Endometrial microvascular endothelial cells (primary cell): Measurements from ENCODE around the gene TOM1. TPM values are rescaled to one million over a fixed set of nuclear protein-coding genes. Genes with fewer than 3 reads are reported as not detected.

Experiments
- in situ Hi-C: cut with HindIII; loops from 2 replicates; pipeline ENCODE4 v1.10.0; 2017; ENCODE audit warnings: low sequenced_read_pairs, low pct_unique_long_range_greater_than_20kb; ENCODE audit errors: inconsistent ontology term
- total RNA-seq: library from RNA; depleted of rRNA; stranded (reverse); fragments of >200 nt; gene quantifications from one replicate; pipeline ENCODE4 v1.2.3, GENCODE V29; 2015; ENCODE audit errors: inconsistent ontology term

The TOM1 gene
- 20.1 TPM for total RNA-seq

- in situ Hi-C loops = no loop called here
Measured at GRCh38 chr22:35299673-35300499, at the start of gene TOM1. Gene TOM1, plus strand, starts transcription at chr22:35299894. Its CDS starts 35 bp downstream, at chr22:35299929.

GRCh38 chr22:35250156-35250555, 49.5 kb upstream of the TOM1 start:
- in situ Hi-C loops = no loop called here

GRCh38 chr22:35253946-35254345, 45.7 kb upstream of the TOM1 start:
- in situ Hi-C loops = no loop called here

DNA sequence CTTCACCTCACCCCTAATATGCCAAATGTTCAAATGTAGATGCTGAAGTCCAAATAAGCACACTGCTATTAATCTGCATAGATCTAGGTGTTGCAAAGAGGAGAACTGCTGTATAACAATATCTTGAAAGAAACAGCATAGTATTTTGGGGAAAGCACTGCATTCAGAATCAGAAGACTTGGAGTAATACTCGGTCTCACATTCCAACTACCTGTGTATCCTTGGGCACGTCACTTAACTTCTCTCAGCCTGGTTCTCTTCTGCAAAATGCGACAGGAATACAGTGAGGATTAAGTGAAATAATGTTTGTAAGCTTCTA, 42.7 kb upstream of the TOM1 start:
- in situ Hi-C loops = no loop called here

DNA sequence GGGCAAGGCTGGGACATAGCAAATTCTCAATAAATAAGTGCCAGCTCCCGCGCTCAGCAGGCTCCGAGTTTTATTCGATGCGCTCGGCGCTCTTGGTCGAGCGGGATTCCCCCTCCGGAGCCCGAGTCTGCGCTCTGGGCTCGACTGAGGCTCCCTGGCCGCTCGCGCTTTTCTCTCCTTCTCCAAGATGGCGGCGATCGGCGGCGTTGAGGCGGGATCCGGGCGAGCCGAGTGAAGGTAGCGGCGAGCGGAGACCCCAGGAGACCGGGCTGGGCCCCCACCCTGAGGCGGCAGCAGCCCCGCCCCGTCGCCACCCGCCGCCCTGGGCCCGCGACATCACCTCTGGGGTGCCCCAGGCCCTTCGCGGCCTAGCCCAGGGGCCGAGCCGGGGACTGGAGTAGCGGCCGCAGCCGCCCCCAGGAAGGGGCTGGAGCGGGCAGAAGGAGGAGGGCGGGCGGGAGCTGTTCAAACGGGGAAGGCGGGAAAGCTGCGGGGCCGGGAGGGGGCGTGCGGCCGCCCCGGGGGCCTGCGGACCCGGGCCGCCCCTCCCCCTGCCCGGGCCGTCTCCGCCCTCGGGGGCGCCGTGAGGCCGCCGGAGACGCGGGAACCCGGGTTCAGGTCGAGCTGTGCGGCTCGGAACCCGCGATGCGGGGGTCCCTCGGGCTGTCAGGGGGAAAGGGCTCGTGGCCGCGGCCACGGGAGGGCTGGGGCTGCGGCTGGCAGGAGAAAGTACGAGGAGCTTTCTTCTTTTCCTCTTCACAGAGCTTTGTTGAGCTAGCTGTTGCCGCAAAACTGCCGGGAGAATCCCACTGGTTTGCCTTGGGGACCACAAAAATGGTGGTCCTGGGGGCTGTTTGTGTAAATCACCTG, 42.1 kb upstream of the TOM1 start, which contains the start of gene HMGXB4:
HMGXB4 (plus strand) TSS at position 173 of the 870 bp plus-strand sequence. CDS start 4,898 bp downstream, outside the sequence.
- in situ Hi-C loops = no loop called here

- in situ Hi-C loops = no loop called here
Measured at GRCh38 chr22:35258191-35258988, 41.3 kb upstream of the TOM1 start.

DNA sequence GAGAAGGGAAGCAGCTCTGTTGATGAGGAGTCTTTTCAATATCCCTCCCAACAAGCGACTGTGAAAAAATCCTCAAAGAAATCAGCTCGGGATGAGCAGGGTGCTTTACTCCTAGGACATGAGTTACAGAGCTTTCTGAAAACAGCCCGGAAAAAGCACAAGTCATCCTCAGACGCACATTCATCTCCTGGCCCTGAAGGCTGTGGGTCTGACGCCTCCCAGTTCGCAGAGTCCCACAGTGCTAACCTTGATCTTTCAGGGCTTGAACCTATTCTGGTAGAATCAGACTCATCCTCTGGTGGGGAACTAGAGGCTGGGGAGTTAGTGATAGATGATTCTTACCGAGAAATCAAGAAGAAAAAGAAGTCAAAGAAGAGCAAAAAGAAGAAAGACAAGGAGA, 34.7 kb upstream of the TOM1 start:
- in situ Hi-C loops = no loop called here

- in situ Hi-C loops = no loop called here
Measured at GRCh38 chr22:35266277-35266676, 33.4 kb upstream of the TOM1 start.

DNA sequence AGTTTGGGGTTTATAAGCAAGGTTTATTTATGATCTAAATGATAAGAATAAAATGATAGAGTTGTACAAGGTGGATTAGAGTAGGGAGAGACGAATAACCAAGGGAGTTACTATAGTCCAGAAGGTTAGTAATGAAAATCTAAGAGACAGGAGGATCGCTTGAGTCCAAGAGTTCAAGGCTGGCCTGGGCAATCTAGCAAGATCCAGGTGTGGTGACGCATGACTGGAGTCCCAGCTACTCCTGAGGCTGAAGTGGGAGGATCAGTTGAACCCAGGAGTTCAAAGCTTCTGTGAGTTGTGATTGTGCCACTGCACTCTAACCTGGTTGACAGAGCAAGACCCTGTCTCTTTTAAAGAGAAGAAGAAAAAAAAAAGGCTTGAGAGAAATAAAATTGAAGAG, 30.1 kb upstream of the TOM1 start:
- in situ Hi-C loops = no loop called here

- in situ Hi-C loops = no loop called here
Measured at GRCh38 chr22:35274154-35274871, 25.4 kb upstream of the TOM1 start.

- in situ Hi-C loops = no loop called here
Measured at GRCh38 chr22:35275580-35275979, 24.1 kb upstream of the TOM1 start.

DNA sequence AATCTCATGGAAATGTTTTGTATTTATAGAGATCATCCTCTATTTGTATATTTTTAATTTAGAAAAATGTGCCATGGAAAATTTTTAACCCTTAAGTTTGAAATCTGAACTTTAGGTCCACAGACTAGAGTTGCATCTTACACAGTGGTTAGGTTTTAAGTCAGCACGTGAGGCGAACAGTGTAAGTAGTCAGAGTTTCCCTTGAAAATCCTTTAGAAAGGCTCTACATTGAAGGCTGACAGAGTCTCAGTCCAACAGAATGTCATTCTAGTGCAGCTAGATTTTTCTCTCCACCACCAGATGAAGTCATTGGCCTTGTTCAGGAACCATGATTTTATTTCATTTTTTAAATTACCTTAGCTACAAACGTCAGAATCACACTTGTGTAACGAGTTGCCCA, 23.7 kb upstream of the TOM1 start:
- in situ Hi-C loops = no loop called here

DNA sequence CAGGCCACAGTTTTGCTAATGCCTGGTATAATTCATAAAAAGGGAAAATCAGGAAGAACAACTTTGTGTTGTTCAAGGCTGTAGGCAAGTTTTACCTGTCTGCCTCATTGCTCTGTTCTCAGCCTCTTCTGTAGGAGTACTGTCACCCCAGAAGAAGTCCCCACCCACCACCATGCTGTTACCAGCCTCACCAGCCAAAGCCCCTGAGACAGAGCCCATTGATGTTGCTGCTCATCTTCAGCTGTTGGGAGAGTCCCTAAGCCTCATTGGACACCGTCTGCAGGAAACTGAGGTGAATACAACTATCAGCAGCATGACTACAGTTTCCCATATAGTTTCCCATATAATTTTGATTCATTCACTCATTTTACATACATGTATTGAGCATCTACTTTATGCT, 11.6 kb upstream of the TOM1 start:
- in situ Hi-C loops = no loop called here

DNA sequence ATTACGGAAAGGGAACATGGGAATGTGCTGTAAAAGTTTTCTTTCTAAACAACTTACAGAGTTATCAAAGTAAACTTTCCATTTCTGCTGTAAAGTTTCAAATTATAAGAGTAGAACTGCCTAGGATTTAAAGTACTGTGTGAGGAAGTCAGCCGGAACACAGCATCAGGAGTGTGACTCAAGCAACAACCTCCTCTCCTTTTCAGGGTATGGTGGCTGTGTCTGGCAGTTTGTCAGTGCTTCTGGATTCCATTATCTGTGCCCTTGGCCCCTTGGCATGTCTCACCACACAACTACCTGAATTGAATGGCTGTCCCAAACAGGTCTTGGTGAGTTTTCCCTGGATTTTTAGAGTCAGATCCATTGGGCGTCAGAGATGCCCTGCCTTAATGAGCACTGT, 6.9 kb upstream of the TOM1 start:
- in situ Hi-C loops = no loop called here

DNA sequence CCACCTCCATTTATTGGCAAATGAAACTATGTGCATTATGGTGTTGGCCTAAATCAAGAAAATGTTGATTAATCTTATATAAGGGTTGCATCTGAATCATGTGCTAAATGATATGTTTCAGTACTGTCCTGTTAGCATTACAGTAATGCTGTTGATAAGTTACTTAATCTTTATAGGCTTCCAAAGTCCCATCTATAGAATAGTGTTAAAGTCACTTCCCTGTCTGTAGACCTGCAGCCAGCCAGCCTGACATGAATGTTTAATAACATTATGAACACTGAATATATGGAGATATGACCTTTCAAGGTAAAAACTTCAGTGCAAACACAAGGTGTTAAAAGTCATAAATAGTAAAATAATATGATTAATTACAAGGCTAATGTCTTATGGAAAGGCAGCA, 3.6 kb upstream of the TOM1 start:
- in situ Hi-C loops = no loop called here

DNA sequence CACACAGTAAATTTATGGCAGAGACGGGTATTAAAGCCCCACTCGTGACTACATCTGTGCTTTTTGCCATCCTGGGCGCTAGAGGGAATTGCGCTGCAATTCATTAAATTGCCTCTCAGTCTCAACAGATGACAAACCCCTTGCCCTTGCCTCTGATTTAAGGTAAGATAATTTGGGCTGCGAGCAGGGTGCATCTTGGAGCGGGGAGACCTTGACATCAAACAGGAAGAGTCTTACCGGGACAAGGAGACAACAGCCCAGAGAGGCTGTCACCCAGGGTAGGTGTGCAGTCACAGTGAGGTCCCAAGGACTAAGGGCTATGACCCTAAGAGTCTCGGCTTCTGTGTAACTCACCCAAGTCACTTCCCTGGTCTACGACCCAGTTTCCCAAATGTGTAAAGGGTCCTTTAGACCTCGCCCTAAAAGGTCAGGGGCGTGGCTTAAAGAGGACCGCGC, 449 bp upstream of the TOM1 start:
- in situ Hi-C loops = no loop called here

DNA sequence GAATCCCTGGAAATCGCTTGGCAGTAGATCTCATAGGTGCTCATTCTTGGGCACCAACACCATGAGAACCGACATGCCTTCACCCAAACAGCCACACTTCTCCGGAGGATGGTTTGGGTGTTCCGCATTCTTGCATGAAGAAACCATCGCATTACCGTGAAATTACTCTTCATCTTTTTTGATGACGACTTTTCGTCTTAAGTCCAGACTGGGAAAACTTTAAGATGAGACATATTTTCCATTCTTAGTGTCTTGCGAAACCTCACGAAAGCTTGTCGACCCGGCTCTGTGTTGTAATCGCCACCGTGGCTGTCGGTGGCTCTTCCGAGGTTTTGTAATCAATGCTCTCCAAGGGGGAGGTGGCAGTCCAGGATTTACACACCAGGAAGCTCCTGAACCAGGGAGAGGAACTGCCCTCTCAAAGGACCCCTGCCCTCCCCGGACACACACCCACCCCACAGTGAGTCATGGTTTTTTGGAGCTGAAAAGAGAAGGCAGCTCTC, 1.7 kb downstream of the TOM1 start:
- in situ Hi-C loops = no loop called here

GRCh38 chr22:35303029-35303624, 3.4 kb downstream of the TOM1 start:
- in situ Hi-C loops = no loop called here
